GM21737 (cell line): ENCODE results near the gene ZFAND3.
"Not testable (repeated sequence)": the region's sequence is repeated elsewhere in the genome, so short reads cannot be mapped to it uniquely, and the experiment has no call there.

Experiments
- ATAC-seq: cut with Tn5 transposase; IDR thresholded peaks from one replicate; pipeline ENCODE4 v1.9.1; 2021; ENCODE audit warnings: mild to moderate bottlenecking, moderate library complexity; ENCODE audit not compliant: unreplicated experiment

The ZFAND3 gene

GRCh38 chr6:37930288-37930971, 110.9 kb downstream of the ZFAND3 start:
- no peak for ATAC-seq

- no peak for ATAC-seq
These were observed 111.5 kb downstream of the ZFAND3 start for GRCh38 chr6:37931066-37931465.

- no peak for ATAC-seq
These were observed 114.7 kb downstream of the ZFAND3 start for GRCh38 chr6:37934276-37934675.

- ATAC-seq, result no peak
These were observed 116.6 kb downstream of the ZFAND3 start for GRCh38 chr6:37936150-37936549.

GRCh38 chr6:37936906-37937305, 117.4 kb downstream of the ZFAND3 start:
- ATAC-seq, result no peak

GRCh38 chr6:37938909-37939308, 119.4 kb downstream of the ZFAND3 start:
- ATAC-seq, result no peak

- ATAC-seq, result no peak
These were observed 120.7 kb downstream of the ZFAND3 start for GRCh38 chr6:37940074-37940847.

- no peak for ATAC-seq
These were observed 122.3 kb downstream of the ZFAND3 start for GRCh38 chr6:37941871-37942270.

- no peak for ATAC-seq
These were observed 123.3 kb downstream of the ZFAND3 start for GRCh38 chr6:37942606-37943376.

GRCh38 chr6:37943436-37944058, 124.0 kb downstream of the ZFAND3 start:
- no peak for ATAC-seq

- no peak for ATAC-seq
These were observed 126.5 kb downstream of the ZFAND3 start for GRCh38 chr6:37946057-37946456.

- ATAC-seq, result no peak
These were observed 127.9 kb downstream of the ZFAND3 start for GRCh38 chr6:37947468-37947867.

- not testable (repeated sequence) for ATAC-seq
These were observed 129.1 kb downstream of the ZFAND3 start for GRCh38 chr6:37948584-37948983.

- no peak for ATAC-seq
These were observed 132.5 kb downstream of the ZFAND3 start for GRCh38 chr6:37952027-37952426.

GRCh38 chr6:37954791-37955190, 135.3 kb downstream of the ZFAND3 start:
- ATAC-seq, result no peak

GRCh38 chr6:37956711-37957275, 137.3 kb downstream of the ZFAND3 start:
- ATAC-seq, result no peak

- ATAC-seq, result no peak
These were observed 139.5 kb downstream of the ZFAND3 start for GRCh38 chr6:37959061-37959460.

- no peak for ATAC-seq
These were observed 140.8 kb downstream of the ZFAND3 start for GRCh38 chr6:37960139-37960935.

GRCh38 chr6:37962481-37963080, 143.1 kb downstream of the ZFAND3 start:
- ATAC-seq, result not testable (repeated sequence)
